HepG2 (cell line): Measurements from ENCODE around the gene TPM3. TPM values are rescaled to one million over a fixed set of nuclear protein-coding genes. Genes with fewer than 3 reads are reported as not detected.

ENCODE experiments used
- CEBPB ChIP-seq: IDR thresholded peaks from 2 replicates; pipeline ENCODE4 v1.6.1; 2011; ENCODE audit warnings: low read depth, low read length, improper control_type of control experiment, borderline replicate concordance
- EP300 ChIP-seq, 3 experiments: sonication (generic) in 1 of 3; formaldehyde crosslinking in 1 of 3; IDR thresholded peaks; 2 replicates each; pipeline versions ENCODE4 v1.5.1 to v1.6.1; 2011 to 2020; ENCODE audit warnings: low read depth in 2 of 3, low read length in 2 of 3, borderline replicate concordance in 1 of 3, improper control_type of control experiment in 1 of 3, mild to moderate bottlenecking in 1 of 3, missing genetic modification reagents in 1 of 3, moderate library complexity in 1 of 3
- IRF1 ChIP-seq: sonication (generic); formaldehyde crosslinking; IDR thresholded peaks from 2 replicates; pipeline ENCODE4 v1.4.0; 2020; ENCODE audit warnings: low read depth, mild to moderate bottlenecking, missing genetic modification reagents
- IRX3 ChIP-seq: sonication (generic); formaldehyde crosslinking; IDR thresholded peaks from 2 replicates; pipeline ENCODE4 v1.8.1; 2023; ENCODE audit warnings: mild to moderate bottlenecking, low read depth, missing genetic modification reagents, borderline replicate concordance
- KAT8 ChIP-seq: IDR thresholded peaks from 2 replicates; pipeline ENCODE4 v1.6.1; 2016; ENCODE audit warnings: missing genetic modification reagents, missing compliant biosample characterization
- KDM4B ChIP-seq: sonication (generic); formaldehyde crosslinking; IDR thresholded peaks from 2 replicates; pipeline ENCODE4 v1.4.0; 2020; ENCODE audit warnings: missing genetic modification reagents
- MEF2D ChIP-seq: sonication (generic); formaldehyde crosslinking; IDR thresholded peaks from 2 replicates; pipeline ENCODE4 v1.5.1; 2020; ENCODE audit warnings: mild to moderate bottlenecking, missing genetic modification reagents
- ONECUT2 ChIP-seq: sonication (generic); formaldehyde crosslinking; IDR thresholded peaks from 2 replicates; pipeline ENCODE4 v1.4.0; 2020; ENCODE audit warnings: missing genetic modification reagents
- REXO4 ChIP-seq: sonication (generic); formaldehyde crosslinking; IDR thresholded peaks from 2 replicates; pipeline ENCODE4 v1.8.0; 2022; ENCODE audit warnings: missing genetic modification reagents, mild to moderate bottlenecking, borderline replicate concordance
- SOX13 ChIP-seq, 3 experiments: fragments of 450-650 bp in 1 of 3; sonication (generic) in 1 of 3; formaldehyde crosslinking in 1 of 3; IDR thresholded peaks in 2 of 3; conservative IDR thresholded peaks in 1 of 3; 2 replicates each; pipeline versions ENCODE4 v1.5.0 to v1.6.1; 2016 to 2020; ENCODE audit warnings: antibody characterized with exemption in 1 of 3, mild to moderate bottlenecking in 1 of 3, missing compliant biosample characterization in 1 of 3, missing genetic modification reagents in 1 of 3, moderate library complexity in 1 of 3
- TARDBP ChIP-seq: sonication (generic); formaldehyde crosslinking; IDR thresholded peaks from 2 replicates; pipeline ENCODE4 v1.8.0; 2022; ENCODE audit warnings: mild to moderate bottlenecking, missing genetic modification reagents
- TBX2 ChIP-seq: sonication (generic); formaldehyde crosslinking; IDR thresholded peaks from 2 replicates; pipeline ENCODE4 v1.5.0; 2020; ENCODE audit warnings: missing genetic modification reagents, mild to moderate bottlenecking, borderline replicate concordance
- UBTF ChIP-seq: sonication (generic); formaldehyde crosslinking; IDR thresholded peaks from 2 replicates; pipeline ENCODE4 v1.4.0; 2020; ENCODE audit warnings: mild to moderate bottlenecking, missing genetic modification reagents
- ZMAT3 ChIP-seq: sonication (generic); formaldehyde crosslinking; conservative IDR thresholded peaks from 2 replicates; pipeline ENCODE4 v1.7.0; 2021; ENCODE audit warnings: missing genetic modification reagents
- ZNF260 ChIP-seq: sonication (generic); formaldehyde crosslinking; IDR thresholded peaks from 2 replicates; pipeline ENCODE4 v1.4.0; 2020; ENCODE audit warnings: missing genetic modification reagents, low read depth, mild to moderate bottlenecking, borderline replicate concordance
- ZNF83 ChIP-seq: sonication (generic); formaldehyde crosslinking; IDR thresholded peaks from 2 replicates; pipeline ENCODE4 v1.4.0; 2020; ENCODE audit warnings: missing genetic modification reagents, mild to moderate bottlenecking, borderline replicate concordance
- polyA plus RNA-seq, 8 experiments: library from polyadenylated mRNA; depleted of rRNA in 3 of 8; stranded (reverse) in 7 of 8; unstranded in 1 of 8; fragments of >200 nt; fragmentation: Illumina TruSeq in 4 of 8; extraction: Trizol in 4 of 8; gene quantifications; 2 replicates each; pipeline versions ENCODE4 v1.2.1 to v1.2.3, GENCODE V29; 2011 to 2016; ENCODE audit warnings: low read depth in 4 of 8, missing spikeins in 1 of 8, mixed read lengths in 1 of 8; ENCODE audit not compliant: insufficient read depth in 1 of 8
- total RNA-seq, 5 experiments: library from RNA; depleted of rRNA; stranded (reverse); fragments of >200 nt; fragmentation: Illumina TruSeq; extraction: Trizol; gene quantifications; 2 replicates each; pipeline ENCODE4 v1.2.3, GENCODE V29; 2016; ENCODE audit warnings: low read depth in 1 of 5
- TF ChIP-seq, protein P1 (sequence below): sonication (generic); formaldehyde crosslinking; IDR thresholded peaks from 2 replicates; pipeline ENCODE4 v1.5.1; 2020; ENCODE audit warnings: mild to moderate bottlenecking, missing genetic modification reagents, moderate library complexity
- TF ChIP-seq, protein P2 (sequence below): sonication (generic); formaldehyde crosslinking; IDR thresholded peaks from 2 replicates; pipeline ENCODE4 v1.4.0; 2020; ENCODE audit warnings: missing genetic modification reagents

The TPM3 gene
- total and polyA plus RNA-seq, 2 of the 13 experiments (the other 11 are each of a cell fraction or from before 2014, with no cell fraction given): 160 to 307 TPM

DNA sequence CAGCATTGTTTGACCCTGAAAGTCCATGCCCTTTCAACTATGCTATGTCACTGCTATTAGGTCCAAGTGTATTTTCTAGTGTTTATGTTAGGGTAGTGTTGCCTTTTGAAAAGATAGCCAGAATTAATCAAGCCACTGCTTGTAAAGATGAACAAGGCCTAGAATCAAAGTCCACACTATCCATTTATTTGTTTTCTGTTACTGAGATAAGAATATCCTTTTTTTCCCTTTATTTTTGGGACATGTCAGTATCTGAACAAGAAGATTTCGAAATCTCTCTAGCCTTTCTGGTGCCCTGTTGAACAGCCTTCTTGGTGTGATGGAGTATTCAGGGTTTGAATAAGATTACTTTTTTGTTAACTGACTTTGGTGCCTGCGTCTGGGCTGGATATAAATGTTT lies 45.5 kb upstream of the TPM3 start (continued):
- no peak for TF ChIP-seq REXO4 (CRISPR knock-in tag)
- no peak for TF ChIP-seq ZNF83 (CRISPR knock-in tag)
- TF ChIP-seq, protein P1, sequence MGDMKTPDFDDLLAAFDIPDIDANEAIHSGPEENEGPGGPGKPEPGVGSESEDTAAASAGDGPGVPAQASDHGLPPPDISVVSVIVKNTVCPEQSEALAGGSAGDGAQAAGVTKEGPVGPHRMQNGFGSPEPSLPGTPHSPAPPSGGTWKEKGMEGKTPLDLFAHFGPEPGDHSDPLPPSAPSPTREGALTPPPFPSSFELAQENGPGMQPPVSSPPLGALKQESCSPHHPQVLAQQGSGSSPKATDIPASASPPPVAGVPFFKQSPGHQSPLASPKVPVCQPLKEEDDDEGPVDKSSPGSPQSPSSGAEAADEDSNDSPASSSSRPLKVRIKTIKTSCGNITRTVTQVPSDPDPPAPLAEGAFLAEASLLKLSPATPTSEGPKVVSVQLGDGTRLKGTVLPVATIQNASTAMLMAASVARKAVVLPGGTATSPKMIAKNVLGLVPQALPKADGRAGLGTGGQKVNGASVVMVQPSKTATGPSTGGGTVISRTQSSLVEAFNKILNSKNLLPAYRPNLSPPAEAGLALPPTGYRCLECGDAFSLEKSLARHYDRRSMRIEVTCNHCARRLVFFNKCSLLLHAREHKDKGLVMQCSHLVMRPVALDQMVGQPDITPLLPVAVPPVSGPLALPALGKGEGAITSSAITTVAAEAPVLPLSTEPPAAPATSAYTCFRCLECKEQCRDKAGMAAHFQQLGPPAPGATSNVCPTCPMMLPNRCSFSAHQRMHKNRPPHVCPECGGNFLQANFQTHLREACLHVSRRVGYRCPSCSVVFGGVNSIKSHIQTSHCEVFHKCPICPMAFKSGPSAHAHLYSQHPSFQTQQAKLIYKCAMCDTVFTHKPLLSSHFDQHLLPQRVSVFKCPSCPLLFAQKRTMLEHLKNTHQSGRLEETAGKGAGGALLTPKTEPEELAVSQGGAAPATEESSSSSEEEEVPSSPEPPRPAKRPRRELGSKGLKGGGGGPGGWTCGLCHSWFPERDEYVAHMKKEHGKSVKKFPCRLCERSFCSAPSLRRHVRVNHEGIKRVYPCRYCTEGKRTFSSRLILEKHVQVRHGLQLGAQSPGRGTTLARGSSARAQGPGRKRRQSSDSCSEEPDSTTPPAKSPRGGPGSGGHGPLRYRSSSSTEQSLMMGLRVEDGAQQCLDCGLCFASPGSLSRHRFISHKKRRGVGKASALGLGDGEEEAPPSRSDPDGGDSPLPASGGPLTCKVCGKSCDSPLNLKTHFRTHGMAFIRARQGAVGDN (CRISPR knock-in tag): no peak
- TF ChIP-seq SOX13 (IDR thresholded peaks at IDR 0.05): 0 out of 2 replicates have a peak, but pooled peaks have one; percentile 14
- TF ChIP-seq SOX13 (CRISPR knock-in tag; conservative IDR thresholded peaks at IDR 0.05 in 1 of 2, IDR thresholded peaks at IDR 0.05 in 1 of 2): peak in 1 of 2 experiments; percentile 92; a peak in 2 of 4 replicates
- no peak for TF ChIP-seq UBTF (CRISPR knock-in tag)
- TF ChIP-seq TARDBP (CRISPR knock-in tag): peak; percentile 57; the same call in 1 of the 2 replicates
- peak; percentile 56 for TF ChIP-seq TBX2 (CRISPR knock-in tag)
- TF ChIP-seq ONECUT2 (CRISPR knock-in tag): peak; percentile 27; the same call in 1 of the 2 replicates
- TF ChIP-seq IRF1 (CRISPR knock-in tag): no peak
- TF ChIP-seq ZMAT3 (CRISPR knock-in tag): 0 out of 2 replicates have a peak, but pooled peaks have one; percentile 26
- TF ChIP-seq EP300 (IDR thresholded peaks at IDR 0.05; ENCODE audit: low read depth in 2 of 2, low read length in 2 of 2): peak in 1 of 2 experiments; percentile 83; a peak in 2 of 4 replicates
- TF ChIP-seq EP300 (CRISPR knock-in tag; IDR thresholded peaks at IDR 0.05; ENCODE audit: borderline replicate concordance): no peak; the same call in 1 of the 2 replicates
- TF ChIP-seq, protein P2, sequence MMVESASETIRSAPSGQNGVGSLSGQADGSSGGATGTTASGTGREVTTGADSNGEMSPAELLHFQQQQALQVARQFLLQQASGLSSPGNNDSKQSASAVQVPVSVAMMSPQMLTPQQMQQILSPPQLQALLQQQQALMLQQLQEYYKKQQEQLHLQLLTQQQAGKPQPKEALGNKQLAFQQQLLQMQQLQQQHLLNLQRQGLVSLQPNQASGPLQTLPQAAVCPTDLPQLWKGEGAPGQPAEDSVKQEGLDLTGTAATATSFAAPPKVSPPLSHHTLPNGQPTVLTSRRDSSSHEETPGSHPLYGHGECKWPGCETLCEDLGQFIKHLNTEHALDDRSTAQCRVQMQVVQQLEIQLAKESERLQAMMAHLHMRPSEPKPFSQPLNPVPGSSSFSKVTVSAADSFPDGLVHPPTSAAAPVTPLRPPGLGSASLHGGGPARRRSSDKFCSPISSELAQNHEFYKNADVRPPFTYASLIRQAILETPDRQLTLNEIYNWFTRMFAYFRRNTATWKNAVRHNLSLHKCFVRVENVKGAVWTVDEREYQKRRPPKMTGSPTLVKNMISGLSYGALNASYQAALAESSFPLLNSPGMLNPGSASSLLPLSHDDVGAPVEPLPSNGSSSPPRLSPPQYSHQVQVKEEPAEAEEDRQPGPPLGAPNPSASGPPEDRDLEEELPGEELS: peak; percentile 83
- TF ChIP-seq CEBPB: peak; percentile 58; the same call in 1 of the 2 replicates
- TF ChIP-seq MEF2D (CRISPR knock-in tag): peak; percentile 75; the same call in 1 of the 2 replicates
- no peak for TF ChIP-seq KDM4B (CRISPR knock-in tag)
- TF ChIP-seq KAT8 (CRISPR knock-in tag): peak; percentile 73
- no peak for TF ChIP-seq ZNF260 (CRISPR knock-in tag)
- TF ChIP-seq IRX3 (CRISPR knock-in tag): no peak
